K562 (cell line): Measurements from ENCODE around the gene TTC22. TPM values are rescaled to one million over a fixed set of nuclear protein-coding genes. Genes with fewer than 3 reads are reported as not detected.

ENCODE experiments used
- ATAC-seq: fragments of 200-7000 bp; cut with Tn5 transposase; 3 replicates; pipeline ENCODE4 v1.9.1; 2020; ENCODE audit warnings: moderate library complexity
- BruUV-seq: library from RNA; stranded (reverse); fragments of 400-500 nt; replicated peaks from 2 replicates; lab custom pipeline; 2021; lab: Mats Ljungman, UMichigan
- CTCF ChIA-PET: fragments of 300-600 bp; formaldehyde crosslinking; extraction: SDS; loops from one replicate; lab custom pipeline; 2021; ENCODE audit warnings: low intra/inter-chr PET ratio; lab: Yijun Ruan, JAX
- POLR2A ChIA-PET: fragments of 300-600, 350-650 bp; sonication (Branson Sonifier 250); formaldehyde crosslinking; extraction: SDS; loops from one replicate; lab custom pipeline; 2021; ENCODE audit warnings: antibody characterized with exemption, inconsistent platforms; lab: Yijun Ruan, JAX
- DNase-seq, 4 experiments: peaks; one replicate each; pipeline versions ENCODE4 v3.0.0 to v3.0.0-alpha.2; 2011 to 2018; ENCODE audit warnings: low spot score in 3 of 4, mixed read lengths in 3 of 4; ENCODE audit errors: extremely low read depth in 1 of 4
- FAIRE-seq: peaks from 2 replicates; lab custom pipeline; 2011; peaks lifted over from hg19 to GRCh38; lab: Jason Lieb, UNC
- H2AFZ ChIP-seq: 2 replicates; pipeline ENCODE4 v1.6.0; 2011; ENCODE audit warnings: low read depth, low read length, control low read depth, inconsistent platforms
- H3K27ac ChIP-seq: fragments of 200-600 bp; 3 replicates; pipeline ENCODE4 v1.8.0; 2011; ENCODE audit warnings: low read depth, mild to moderate bottlenecking, control low read depth, inconsistent platforms, low read length, moderate library complexity, mixed read lengths; ENCODE audit errors: extremely low read depth
- H3K27me3 ChIP-seq, 2 experiments: fragments of 300-600 bp in 1 of 2; 2 replicates in 1 of 2; 3 replicates in 1 of 2; pipeline versions ENCODE4 v1.6.0 to v1.8.0; 2011; ENCODE audit warnings: inconsistent platforms in 2 of 2, low read length in 2 of 2, mild to moderate bottlenecking in 1 of 2, mixed read lengths in 1 of 2, moderate library complexity in 1 of 2; ENCODE audit not compliant: control insufficient read depth in 2 of 2, insufficient read depth in 2 of 2
- H3K36me3 ChIP-seq: fragments of 300-600 bp; 3 replicates; pipeline ENCODE4 v1.8.0; 2011; ENCODE audit warnings: mild to moderate bottlenecking, low read length, inconsistent platforms; ENCODE audit not compliant: control insufficient read depth, insufficient read depth
- H3K4me1 ChIP-seq, 2 experiments: fragments of 200-600 bp in 1 of 2; replicated peaks in 1 of 2; 2 replicates in 1 of 2; 3 replicates in 1 of 2; pipeline versions ENCODE4 v1.5.1 to v1.8.0; 2011; ENCODE audit warnings: inconsistent platforms in 2 of 2, low read length in 2 of 2, mild to moderate bottlenecking in 1 of 2, mixed read lengths in 1 of 2, moderate library complexity in 1 of 2; ENCODE audit not compliant: control insufficient read depth in 2 of 2, insufficient read depth in 2 of 2
- H3K4me2 ChIP-seq: 2 replicates; pipeline ENCODE4 v1.6.1; 2011; ENCODE audit warnings: low read length, control low read depth, inconsistent platforms, mixed read lengths; ENCODE audit not compliant: insufficient read depth
- H3K4me3 ChIP-seq: fragments of 200-600 bp; sonication (generic), shearing (Covaris generic); 2 replicates; pipeline ENCODE4 v1.5.1; 2016; ENCODE audit warnings: control low read depth, inconsistent platforms
- H3K79me2 ChIP-seq: fragments of 200-600 bp; 3 replicates; pipeline ENCODE4 v1.8.0; 2011; ENCODE audit warnings: low read length, inconsistent platforms; ENCODE audit not compliant: control insufficient read depth, insufficient read depth
- H3K9ac ChIP-seq, 2 experiments: 2 replicates each; pipeline versions ENCODE4 v1.6.0 to v1.6.1; 2011; ENCODE audit warnings: low read depth in 2 of 2, low read length in 2 of 2, control low read depth in 1 of 2, inconsistent platforms in 1 of 2, mild to moderate bottlenecking in 1 of 2, mixed read lengths in 1 of 2; ENCODE audit not compliant: insufficient read depth in 1 of 2
- H3K9me1 ChIP-seq: one replicate; pipeline ENCODE4 v1.6.0; 2011; ENCODE audit warnings: inconsistent platforms, mild to moderate bottlenecking, low read length, moderate library complexity; ENCODE audit not compliant: control insufficient read depth, insufficient read depth
- H3K9me3 ChIP-seq: replicated peaks from 2 replicates; pipeline ENCODE4 v1.5.1; 2011; ENCODE audit warnings: low read depth, low read length, inconsistent platforms; ENCODE audit not compliant: control insufficient read depth, insufficient read depth
- H4K20me1 ChIP-seq: replicated peaks from 2 replicates; pipeline ENCODE4 v1.6.1; 2011; ENCODE audit warnings: low read length, inconsistent platforms, mixed read lengths; ENCODE audit not compliant: control insufficient read depth, insufficient read depth
- ADNP ChIP-seq: fragments of 200-800 bp; sonication (Bioruptor generic); IDR thresholded peaks from 2 replicates; pipeline ENCODE4 v1.6.1; 2016; ENCODE audit warnings: missing genetic modification characterization, missing compliant biosample characterization
- C11orf30 ChIP-seq: fragments of 450-650 bp; IDR thresholded peaks from 2 replicates; pipeline ENCODE4 v1.6.1; 2016; ENCODE audit warnings: low read depth, mild to moderate bottlenecking
- CREB3 ChIP-seq: fragments of 450-650 bp; conservative IDR thresholded peaks from 2 replicates; pipeline ENCODE4 v1.6.1; 2016; ENCODE audit warnings: missing genetic modification characterization, low read depth, mild to moderate bottlenecking, missing compliant biosample characterization, moderate library complexity
- DDX20 ChIP-seq: fragments of 450-650 bp; IDR thresholded peaks from 2 replicates; pipeline ENCODE4 v1.6.1; 2016; ENCODE audit warnings: missing genetic modification characterization, low read depth, mild to moderate bottlenecking, missing compliant biosample characterization, moderate library complexity
- EP300 ChIP-seq: IDR thresholded peaks from 2 replicates; pipeline ENCODE4 v1.6.1; 2012; ENCODE audit warnings: low read length, improper control_type of control experiment
- MYNN ChIP-seq, 2 experiments: sonication (generic); formaldehyde crosslinking in 1 of 2; IDR thresholded peaks; 2 replicates each; pipeline versions ENCODE4 v1.5.0 to v1.6.1; 2016 to 2020; ENCODE audit warnings: antibody characterized with exemption in 1 of 2, missing genetic modification reagents in 1 of 2
- SRSF9 ChIP-seq: fragments of 200-400 bp; formaldehyde crosslinking; IDR thresholded peaks from 2 replicates; pipeline ENCODE4 v1.6.1; 2017; ENCODE audit warnings: low read depth, low read length, borderline replicate concordance
- STAG1 ChIP-seq: sonication (generic); formaldehyde crosslinking; IDR thresholded peaks from 2 replicates; pipeline ENCODE4 v1.5.0; 2020; ENCODE audit warnings: missing genetic modification reagents, borderline replicate concordance
- TRIM28 ChIP-seq: fragments of 450-650 bp; IDR thresholded peaks from 2 replicates; pipeline ENCODE4 v1.6.1; 2017
- U2AF1 ChIP-seq: fragments of 200-400 bp; formaldehyde crosslinking; optimal IDR thresholded peaks from 2 replicates; pipeline ENCODE3; 2017; ENCODE audit warnings: mild to moderate bottlenecking, low read depth, low read length, moderate library complexity
- ZNF695 ChIP-seq: fragments of 450-650 bp; formaldehyde crosslinking; IDR thresholded peaks from 2 replicates; pipeline ENCODE4 v1.4.0; 2020; ENCODE audit warnings: mild to moderate bottlenecking, moderate library complexity
- WGBS: fragments of 100-300 bp; shearing (Covaris generic); methylation state at CpG from one replicate; pipeline ENCODE4 v1.1.6; 2016; ENCODE audit warnings: low coverage, mixed read lengths; ENCODE audit not compliant: insufficient coverage; ENCODE audit errors: missing lambda C conversion rate; 5-methylcytosine and 5-hydroxymethylcytosine counted together
- in situ Hi-C: fragments of 300-500 bp; cut with MboI; formaldehyde crosslinking; loops from 4 replicates; pipeline ENCODE4 v1.15.0; 2018; ENCODE audit warnings: inconsistent platforms, mixed read lengths
- intact Hi-C: fragments of 100-400 bp; cut with micrococcal nuclease; formaldehyde crosslinking; loops from 2 replicates; pipeline ENCODE4 v1.14.2; 2022
- polyA plus RNA-seq, 8 experiments: library from polyadenylated mRNA; depleted of rRNA in 4 of 8; stranded (reverse) in 5 of 8; unstranded in 3 of 8; fragments of >200 nt; fragmentation: Nextera tagmentation in 2 of 8; fragmentation: Illumina TruSeq in 1 of 8; extraction: Ambion mirVana in 2 of 8; extraction: Trizol in 1 of 8; gene quantifications; 2 replicates each; pipeline versions ENCODE4 v1.2.1 to v1.2.3, GENCODE V29; 2011 to 2014; ENCODE audit warnings: inconsistent platforms in 1 of 8, missing spikeins in 1 of 8
- total RNA-seq, 7 experiments: library from RNA; depleted of rRNA in 6 of 7; stranded (reverse); fragments of >200 nt in 6 of 7; fragmentation: Illumina TruSeq in 2 of 7; extraction: Trizol in 2 of 7; gene quantifications; 2 replicates each; pipeline versions ENCODE4 v1.2.1 to v1.2.3, GENCODE V29; 2011 to 2021; ENCODE audit warnings: low replicate concordance in 1 of 7

TTC22 gene
- total and polyA plus RNA-seq, 9 of the 15 experiments (the other 6 are each of a cell fraction or from before 2014, with no cell fraction given) = 0.07 TPM; not detected in 8

- H3K4me3 ChIP-seq = no peak overlapping the region
- peaks cover 0 to 3% of the 10 kb centered on the region in 2 experiments; a peak in 1 of 5 replicates for H3K4me1 ChIP-seq
- ChIA-PET CTCF (interaction anchor here (0.6 to 1.9 kb wide), 5 partner anchors 29 to 723 kb away, joined by 3 to 13 read pairs (median 7); partner anchors contain the start of gene PARS2), POLR2A (interaction anchor here (0.5 to 0.7 kb wide), 2 partner anchors 9 to 31 kb away, joined by 3 read pairs; no protein-coding TSS in a partner anchor)
- H4K20me1 ChIP-seq = no peaks in the 10 kb centered on the region
- H3K36me3 ChIP-seq = no peaks in the 10 kb centered on the region
- peaks cover 7% of the 10 kb centered on the region for H3K9me3 ChIP-seq
- no peaks in the 10 kb centered on the region for H3K9me1 ChIP-seq
- intact Hi-C loops = loop anchor here (1.0 to 10.0 kb wide), 3 partner anchors 120 to 718 kb away; no protein-coding TSS in a partner anchor
- no peaks in the 10 kb centered on the region for H3K79me2 ChIP-seq
- ATAC-seq (no peak), FAIRE-seq (no peak), DNase-seq (no peak)
- BruUV-seq = no TSS peak
- no peak overlapping the region for H3K4me2 ChIP-seq
- under 1% methylated on average over 7 of the region's 7 CpGs for WGBS
- in situ Hi-C loops = loop anchor here (5.0 kb wide), 1 partner anchor 125 kb away; no protein-coding TSS in a partner anchor
- no peak overlapping the region for H3K27ac ChIP-seq
- no peak overlapping the region for H2AFZ ChIP-seq
- no peak for TF ChIP-seq C11orf30
- H3K9ac ChIP-seq = no peak overlapping the region
- peaks cover 0 to 22% of the 10 kb centered on the region in 2 experiments; a peak in 3 of 5 replicates for H3K27me3 ChIP-seq
Measured at GRCh38 chr1:54792686-54793282, 8.3 kb downstream of the TTC22 start.

- Histone ChIP-seq H3K27me3 (peaks cover 0 to 29% of the 10 kb centered on the region in 2 experiments; a peak in 3 of 5 replicates), H3K9me3 (peaks cover 7% of the 10 kb centered on the region), H3K4me2 (no peak overlapping the region), H3K27ac (no peak overlapping the region), H3K36me3 (no peaks in the 10 kb centered on the region), H2AFZ (no peak overlapping the region), H3K4me3 (no peak overlapping the region), H3K9me1 (no peaks in the 10 kb centered on the region), H3K79me2 (no peaks in the 10 kb centered on the region), H4K20me1 (no peaks in the 10 kb centered on the region), H3K9ac (no peak overlapping the region), H3K4me1 (peaks cover 0 to 3% of the 10 kb centered on the region in 2 experiments; a peak in 1 of 5 replicates)
- ChIA-PET POLR2A (interaction anchor here (0.5 to 0.9 kb wide), 3 partner anchors 20 to 31 kb away, joined by 3 to 4 read pairs (median 3); no protein-coding TSS in a partner anchor), CTCF (interaction anchor here (0.6 to 1.9 kb wide), 5 partner anchors 28 to 722 kb away, joined by 3 to 13 read pairs (median 3); partner anchors contain the start of gene PARS2)
- 32% methylated on average over 11 of the region's 13 CpGs for WGBS
- DNase-seq (peak; percentile 81 to 82 (median 82)), FAIRE-seq (peak; percentile 94), ATAC-seq (peak; percentile 78)
- intact Hi-C loops = loop anchor here (1.0 to 10.0 kb wide), 3 partner anchors 120 to 717 kb away; no protein-coding TSS in a partner anchor
- in situ Hi-C loops = loop anchor here (5.0 kb wide), 1 partner anchor 125 kb away; no protein-coding TSS in a partner anchor
- no TSS peak for BruUV-seq
- TF ChIP-seq EP300 (no peak), U2AF1 (no peak), ADNP (tag) (no peak), STAG1 (CRISPR knock-in tag) (peak; percentile 85; the same call in 1 of the 2 replicates), CREB3 (tag) (no peak), MYNN (IDR thresholded peaks at IDR 0.05) (no peak), MYNN (CRISPR knock-in tag; IDR thresholded peaks at IDR 0.05) (no peak), SRSF9 (no peak), DDX20 (tag) (no peak), TRIM28 (0 out of 2 replicates have a peak, but pooled peaks have one; percentile 62), ZNF695 (CRISPR knock-in tag) (no peak)
Measured at GRCh38 chr1:54791880-54792522, 9.1 kb downstream of the TTC22 start.
